Neural progenitor cell (in vitro differentiated cells): ENCODE results near the gene CEP78. TPM values are rescaled to one million over a fixed set of nuclear protein-coding genes. Genes with fewer than 3 reads are reported as not detected.

Experiments
- DNase-seq: peaks from one replicate; pipeline ENCODE4 v3.0.0-alpha.2; 2016; ENCODE audit warnings: low spot score
- H2AFZ ChIP-seq: fragments of 200-600 bp; sonication (generic); replicated peaks from 2 replicates; pipeline ENCODE4 v1.6.1; 2016; ENCODE audit warnings: antibody characterized with exemption
- H3F3A ChIP-seq: fragments of 200-600 bp; sonication (generic); 2 replicates; pipeline ENCODE4 v1.6.1; 2016; ENCODE audit warnings: antibody characterized with exemption, low read depth
- H3K27ac ChIP-seq: fragments of 200-600 bp; sonication (generic); 2 replicates; pipeline ENCODE4 v1.5.1; 2016; ENCODE audit warnings: mild to moderate bottlenecking
- H3K27me3 ChIP-seq: fragments of 200-600 bp; sonication (generic); 2 replicates; pipeline ENCODE4 v1.6.1; 2016; ENCODE audit warnings: mild to moderate bottlenecking, moderate library complexity
- H3K36me3 ChIP-seq: fragments of 200-600 bp; sonication (generic); 2 replicates; pipeline ENCODE4 v1.5.1; 2016
- H3K4me1 ChIP-seq: fragments of 200-600 bp; sonication (generic); 2 replicates; pipeline ENCODE4 v1.6.1; 2016; ENCODE audit warnings: mixed run types
- H3K4me2 ChIP-seq: fragments of 200-600 bp; sonication (generic); 2 replicates; pipeline ENCODE4 v1.6.1; 2016
- H3K4me3 ChIP-seq: fragments of 200-600 bp; sonication (generic); 2 replicates; pipeline ENCODE4 v1.5.1; 2016
- H3K79me2 ChIP-seq: fragments of 200-600 bp; sonication (generic); 2 replicates; pipeline ENCODE4 v1.6.1; 2016; ENCODE audit warnings: low read depth
- H3K9ac ChIP-seq: fragments of 200-600 bp; sonication (generic); 2 replicates; pipeline ENCODE4 v1.6.1; 2016
- H3K9me3 ChIP-seq: fragments of 200-600 bp; sonication (generic); 2 replicates; pipeline ENCODE4 v1.5.1; 2016; ENCODE audit warnings: low read depth
- H4K20me1 ChIP-seq: fragments of 200-600 bp; sonication (generic); 2 replicates; pipeline ENCODE4 v1.6.1; 2016; ENCODE audit warnings: low read depth
- H3K27ac Mint-ChIP-seq: 3 replicates; pipeline ENCODE4 v1.8.0; 2021; ENCODE audit warnings: mixed read lengths
- H3K27me3 Mint-ChIP-seq: 2 replicates; pipeline ENCODE4 v1.8.0; 2022; ENCODE audit warnings: low read depth, mild to moderate bottlenecking, inconsistent platforms, moderate library complexity, mixed read lengths; ENCODE audit not compliant: insufficient read depth
- H3K36me3 Mint-ChIP-seq: 3 replicates; pipeline ENCODE4 v1.8.0; 2021; ENCODE audit warnings: mixed read lengths
- H3K4me1 Mint-ChIP-seq: 3 replicates; pipeline ENCODE4 v1.8.0; 2021; ENCODE audit warnings: mixed read lengths
- H3K4me3 Mint-ChIP-seq: 3 replicates; pipeline ENCODE4 v1.8.0; 2021; ENCODE audit warnings: mild to moderate bottlenecking, moderate library complexity, mixed read lengths
- H3K9me3 Mint-ChIP-seq: 3 replicates; pipeline ENCODE4 v1.8.0; 2020; ENCODE audit warnings: mixed read lengths
- CTCF ChIP-seq: fragments of 200-600 bp; sonication (generic); IDR thresholded peaks from 2 replicates; pipeline ENCODE4 v1.5.1; 2017; ENCODE audit warnings: antibody characterized with exemption, mild to moderate bottlenecking
- EZH2 ChIP-seq: fragments of 200-600 bp; sonication (generic); IDR thresholded peaks from 2 replicates; pipeline ENCODE4 v1.6.1; 2017; ENCODE audit warnings: antibody characterized with exemption, mild to moderate bottlenecking, moderate library complexity
- EZH2phosphoT487 ChIP-seq: fragments of 200-600 bp; sonication (generic); IDR thresholded peaks from 2 replicates; pipeline ENCODE4 v1.6.1; 2017; ENCODE audit warnings: antibody characterized with exemption
- total RNA-seq: library from RNA; depleted of rRNA; stranded (reverse); fragments of >200 nt; gene quantifications from 2 replicates; pipeline ENCODE4 v1.2.3, GENCODE V29; 2015; ENCODE audit warnings: low replicate concordance

Gene CEP78
- total RNA-seq, 1 donor from 2014 or later, result 122 TPM

DNA sequence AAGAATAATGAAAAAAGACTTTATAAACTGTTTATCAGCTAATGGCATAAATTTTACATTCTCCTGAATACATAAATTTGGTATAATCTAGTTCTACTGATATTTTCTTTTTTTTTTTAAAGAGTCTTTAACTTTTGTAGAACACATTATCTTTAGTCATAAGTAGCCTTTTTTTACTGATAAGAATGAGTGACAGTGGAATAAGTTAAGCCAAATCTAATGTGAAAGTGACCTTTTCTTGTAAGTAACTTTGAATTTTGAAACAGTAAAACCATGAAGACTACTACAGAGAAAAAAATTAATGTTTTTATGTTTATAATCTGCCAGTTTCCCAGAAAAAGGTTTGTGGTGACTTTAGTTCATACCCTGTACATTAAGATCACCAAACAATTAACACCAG is 13.7 kb downstream of the CEP78 start:
- Histone ChIP-seq H3K27ac (no peak overlapping the region), H2AFZ (no peak overlapping the region), H3K36me3 (peaks cover 41% of the 10 kb centered on the region), H3K4me2 (no peak overlapping the region), H3K79me2 (no peaks in the 10 kb centered on the region), H3K9ac (no peak overlapping the region), H3K4me3 (no peak overlapping the region), H3F3A (no peaks in the 10 kb centered on the region), H4K20me1 (no peaks in the 10 kb centered on the region), H3K4me1 (no peaks in the 10 kb centered on the region), H3K9me3 (no peaks in the 10 kb centered on the region), H3K27me3 (no peaks in the 10 kb centered on the region)
- no peak for DNase-seq
- Mint-ChIP-seq H3K27ac (no peak overlapping the region), H3K9me3 (no peaks in the 10 kb centered on the region), H3K4me3 (no peak overlapping the region), H3K4me1 (no peaks in the 10 kb centered on the region), H3K27me3 (no peaks in the 10 kb centered on the region), H3K36me3 (peaks cover 25% of the 10 kb centered on the region)
- no peak for TF ChIP-seq EZH2
- TF ChIP-seq CTCF, result no peak
- no peak for TF ChIP-seq EZH2phosphoT487

DNA sequence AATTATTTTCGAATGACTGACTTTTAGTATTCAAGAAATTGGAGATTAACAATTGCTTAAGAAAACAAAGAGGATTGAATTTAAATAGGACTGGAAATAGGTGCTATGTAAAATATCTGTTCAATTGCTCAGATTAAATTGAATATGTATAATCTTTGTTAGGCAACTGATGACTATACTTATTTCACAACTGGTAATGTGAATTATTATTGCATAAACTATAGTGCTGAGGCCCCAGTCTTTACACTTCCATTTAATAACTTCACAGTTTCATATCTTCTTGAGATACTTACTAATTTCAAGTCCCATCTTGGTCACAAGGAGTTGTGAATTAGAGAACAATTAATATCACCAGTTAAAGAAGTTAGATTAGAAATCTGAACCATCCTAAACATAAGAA is 16.7 kb downstream of the CEP78 start:
- H3F3A ChIP-seq, result no peaks in the 10 kb centered on the region
- Mint-ChIP-seq H3K36me3 (peaks cover 12% of the 10 kb centered on the region), H3K4me1 (no peaks in the 10 kb centered on the region), H3K27me3 (no peaks in the 10 kb centered on the region), H3K4me3 (no peak overlapping the region), H3K27ac (no peak overlapping the region), H3K9me3 (no peaks in the 10 kb centered on the region)
- H3K4me1 ChIP-seq, result no peaks in the 10 kb centered on the region
- H3K4me2 ChIP-seq, result no peak overlapping the region
- TF ChIP-seq CTCF (no peak), EZH2phosphoT487 (no peak), EZH2 (no peak)
- no peak overlapping the region for H2AFZ ChIP-seq
- H3K9me3 ChIP-seq, result no peaks in the 10 kb centered on the region
- peaks cover 51% of the 10 kb centered on the region for H3K36me3 ChIP-seq
- H3K9ac ChIP-seq, result no peak overlapping the region
- H3K27ac ChIP-seq, result no peak overlapping the region
- no peak for DNase-seq
- H4K20me1 ChIP-seq, result no peaks in the 10 kb centered on the region
- H3K79me2 ChIP-seq, result no peaks in the 10 kb centered on the region
- no peaks in the 10 kb centered on the region for H3K27me3 ChIP-seq
- H3K4me3 ChIP-seq, result no peak overlapping the region

DNA sequence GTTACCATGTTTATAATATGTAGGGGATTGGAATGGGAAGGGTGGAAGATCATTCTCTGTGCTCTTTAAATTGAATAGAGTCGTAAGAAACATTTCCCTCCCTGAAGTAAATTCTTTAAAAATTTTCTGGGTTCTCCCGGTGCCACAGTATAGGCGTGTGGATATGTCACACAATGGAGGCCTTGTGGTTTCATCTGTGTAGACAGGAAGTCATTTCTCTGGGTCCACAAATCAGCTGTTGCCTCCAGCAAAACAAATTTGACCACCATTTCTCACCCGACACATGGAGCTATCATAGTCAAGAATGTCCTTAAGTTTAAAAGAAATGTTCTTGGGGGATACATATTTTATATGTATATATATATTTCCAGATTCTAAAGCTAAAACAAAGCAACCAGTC is 17.4 kb downstream of the CEP78 start:
- H3K27me3 Mint-ChIP-seq, result no peaks in the 10 kb centered on the region
- TF ChIP-seq EZH2phosphoT487, result no peak
- TF ChIP-seq CTCF, result no peak
- Histone ChIP-seq H3F3A (no peaks in the 10 kb centered on the region), H3K4me2 (no peak overlapping the region), H3K4me3 (no peak overlapping the region), H4K20me1 (no peaks in the 10 kb centered on the region), H3K27me3 (no peaks in the 10 kb centered on the region), H3K27ac (no peak overlapping the region), H3K79me2 (no peaks in the 10 kb centered on the region), H3K9ac (no peak overlapping the region), H3K9me3 (no peaks in the 10 kb centered on the region), H3K4me1 (no peaks in the 10 kb centered on the region), H3K36me3 (peaks cover 51% of the 10 kb centered on the region), H2AFZ (no peak overlapping the region)
- no peak for DNase-seq
- no peaks in the 10 kb centered on the region for H3K9me3 Mint-ChIP-seq
- H3K4me1 Mint-ChIP-seq, result no peaks in the 10 kb centered on the region
- no peak overlapping the region for H3K27ac Mint-ChIP-seq
- H3K36me3 Mint-ChIP-seq, result peaks cover 10% of the 10 kb centered on the region
- no peak overlapping the region for H3K4me3 Mint-ChIP-seq
